ENCODE data around the gene CAD. TPM values are rescaled to one million over a fixed set of nuclear protein-coding genes. Genes with fewer than 3 reads are reported as not detected.

Gene CAD
- total and polyA plus RNA-seq, 2 donors (not counting 3 experiments of a cell fraction or from before 2014, with no cell fraction given) = 60.3 to 91.4 TPM

GRCh38 chr2:27203741-27204140 lies 13.4 kb upstream of the CAD start:
- Histone ChIP-seq H3K4me3 (replicated peaks in 1 of 3; ENCODE audit: insufficient read depth in 1 of 3, low read depth in 1 of 3, low read length in 3 of 3) (no peak overlapping the region), H3K9me3 (replicated peaks; ENCODE audit: control insufficient read depth, insufficient read depth, low read length) (no peaks in the 10 kb centered on the region), H3K4me1 (ENCODE audit: control insufficient read depth, extremely low read depth, insufficient read depth, low read length) (no peaks in the 10 kb centered on the region), H2AFZ (ENCODE audit: low read depth, low read length) (no peak overlapping the region), H3K27me3 (ENCODE audit: control insufficient read depth in 2 of 2, insufficient read depth in 2 of 2, low read length in 2 of 2) (no peaks in the 10 kb centered on the region), H3K9me1 (replicated peaks; ENCODE audit: control insufficient read depth, extremely low read depth, insufficient read depth, low read length) (no peaks in the 10 kb centered on the region), H4K20me1 (replicated peaks; ENCODE audit: control insufficient read depth, extremely low read depth, insufficient read depth, low read length) (no peaks in the 10 kb centered on the region), H3K4me2 (ENCODE audit: insufficient read depth, low read length) (no peak overlapping the region), H3K9ac (replicated peaks; ENCODE audit: extremely low read depth, insufficient read depth, low read length) (no peak overlapping the region), H3K79me2 (ENCODE audit: control insufficient read depth, insufficient read depth, low read length) (peaks cover 5% of the 10 kb centered on the region), H3K36me3 (ENCODE audit: control insufficient read depth in 2 of 2, extremely low read depth in 1 of 2, insufficient read depth in 2 of 2, low read length in 2 of 2) (peaks cover 32 to 58% of the 10 kb centered on the region in 2 experiments), H3K27ac (ENCODE audit: insufficient read depth, low read depth, low read length) (no peak overlapping the region)
- no peak for FAIRE-seq
- POLR2A ChIA-PET = no interaction called here
- CTCF ChIA-PET = interaction anchor here (1.7 to 2.0 kb wide), 2 partner anchors 12 to 34 kb away, joined by 5 to 8 read pairs; no protein-coding TSS in a partner anchor
- intact Hi-C loops (cut with micrococcal nuclease) = no loop called here
- no peak for TF ChIP-seq GATA2 (IDR thresholded peaks at IDR 0.05; ENCODE audit: insufficient read depth, insufficient read length, low read depth, low read length)
- dilution Hi-C loops (cut with MboI; ENCODE audit: extremely low pct_ligation_motif_present, low sequenced_read_pairs) = no loop called here
- no peak for DNase-seq (ENCODE audit: low read depth, low spot score)
- no TSS peak for BruUV-seq (replicated peaks)

GRCh38 chr2:27204566-27204965 lies 12.6 kb upstream of the CAD start:
- Histone ChIP-seq H3K4me1 (ENCODE audit: control insufficient read depth, extremely low read depth, insufficient read depth, low read length) (no peaks in the 10 kb centered on the region), H3K79me2 (ENCODE audit: control insufficient read depth, insufficient read depth, low read length) (peaks cover 8% of the 10 kb centered on the region), H3K4me2 (ENCODE audit: insufficient read depth, low read length) (no peak overlapping the region), H3K27ac (ENCODE audit: insufficient read depth, low read depth, low read length) (no peak overlapping the region), H3K9me1 (replicated peaks; ENCODE audit: control insufficient read depth, extremely low read depth, insufficient read depth, low read length) (no peaks in the 10 kb centered on the region), H3K9ac (replicated peaks; ENCODE audit: extremely low read depth, insufficient read depth, low read length) (no peak overlapping the region), H3K36me3 (ENCODE audit: control insufficient read depth in 2 of 2, extremely low read depth in 1 of 2, insufficient read depth in 2 of 2, low read length in 2 of 2) (peaks cover 37 to 57% of the 10 kb centered on the region in 2 experiments), H3K27me3 (ENCODE audit: control insufficient read depth in 2 of 2, insufficient read depth in 2 of 2, low read length in 2 of 2) (no peaks in the 10 kb centered on the region), H3K9me3 (replicated peaks; ENCODE audit: control insufficient read depth, insufficient read depth, low read length) (no peaks in the 10 kb centered on the region), H4K20me1 (replicated peaks; ENCODE audit: control insufficient read depth, extremely low read depth, insufficient read depth, low read length) (no peaks in the 10 kb centered on the region), H2AFZ (ENCODE audit: low read depth, low read length) (no peak overlapping the region), H3K4me3 (replicated peaks in 1 of 3; ENCODE audit: insufficient read depth in 1 of 3, low read depth in 1 of 3, low read length in 3 of 3) (no peak overlapping the region)
- no peak for TF ChIP-seq FOS (IDR thresholded peaks at IDR 0.05; ENCODE audit: borderline replicate concordance, insufficient read depth, low read length)
- no peak for TF ChIP-seq EZH2 (IDR thresholded peaks at IDR 0.05; ENCODE audit: borderline replicate concordance, low read depth, low read length, severe bottlenecking)
- no peak for TF ChIP-seq GATA2 (IDR thresholded peaks at IDR 0.05; ENCODE audit: insufficient read depth, insufficient read length, low read depth, low read length)
- TF ChIP-seq POLR2A (IDR thresholded peaks at IDR 0.05; ENCODE audit: low read depth, low read length) = no peak
- TF ChIP-seq MYC (IDR thresholded peaks at IDR 0.05; ENCODE audit: low read depth, low read length) = no peak
- TF ChIP-seq POLR2AphosphoS5 (IDR thresholded peaks at IDR 0.05; ENCODE audit: insufficient read depth, low read depth, low read length) = no peak
- dilution Hi-C loops (cut with MboI; ENCODE audit: extremely low pct_ligation_motif_present, low sequenced_read_pairs) = no loop called here
- no peak for DNase-seq (ENCODE audit: low read depth, low spot score)
- CTCF ChIA-PET = interaction anchor here (2.0 kb wide), 1 partner anchor 34 kb away, joined by 5 read pairs; no protein-coding TSS in a partner anchor
- no peak for FAIRE-seq
- no TSS peak for BruUV-seq (replicated peaks)
- POLR2A ChIA-PET = no interaction called here
- intact Hi-C loops (cut with micrococcal nuclease) = no loop called here
